WI38 (cell line): ENCODE measurements around the gene AADACL3.

Source experiments
- H3K4me3 ChIP-seq: 2 replicates; pipeline ENCODE4 v1.5.1; 2011; ENCODE audit warnings: low read depth, mild to moderate bottlenecking, control low read depth, low read length
- TF ChIP-seq, protein P1 (sequence below): IDR thresholded peaks from 2 replicates; pipeline ENCODE4 v1.5.1; 2012; ENCODE audit warnings: low read depth, mild to moderate bottlenecking, control low read depth, low read length

AADACL3 gene

DNA sequence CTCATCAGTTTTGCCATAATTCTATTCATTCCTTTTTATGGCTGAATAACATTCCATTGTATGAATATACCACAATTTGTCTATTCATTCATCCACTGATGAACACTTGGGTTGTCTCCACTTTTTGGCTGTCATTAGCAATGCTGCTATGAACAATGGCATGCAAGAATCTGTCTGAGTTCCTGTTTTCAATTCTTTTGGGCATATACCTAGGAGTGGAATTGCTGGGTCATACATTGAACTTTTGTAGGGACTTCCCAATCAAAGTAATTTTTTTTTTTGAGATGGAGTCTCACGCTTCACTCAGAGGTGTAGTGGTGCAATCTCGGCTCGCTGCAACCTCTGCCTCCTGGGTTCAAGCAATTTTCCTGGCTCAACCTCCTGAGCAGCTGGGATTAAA is 37.1 kb upstream of the AADACL3 start:
- TF ChIP-seq, protein P1, sequence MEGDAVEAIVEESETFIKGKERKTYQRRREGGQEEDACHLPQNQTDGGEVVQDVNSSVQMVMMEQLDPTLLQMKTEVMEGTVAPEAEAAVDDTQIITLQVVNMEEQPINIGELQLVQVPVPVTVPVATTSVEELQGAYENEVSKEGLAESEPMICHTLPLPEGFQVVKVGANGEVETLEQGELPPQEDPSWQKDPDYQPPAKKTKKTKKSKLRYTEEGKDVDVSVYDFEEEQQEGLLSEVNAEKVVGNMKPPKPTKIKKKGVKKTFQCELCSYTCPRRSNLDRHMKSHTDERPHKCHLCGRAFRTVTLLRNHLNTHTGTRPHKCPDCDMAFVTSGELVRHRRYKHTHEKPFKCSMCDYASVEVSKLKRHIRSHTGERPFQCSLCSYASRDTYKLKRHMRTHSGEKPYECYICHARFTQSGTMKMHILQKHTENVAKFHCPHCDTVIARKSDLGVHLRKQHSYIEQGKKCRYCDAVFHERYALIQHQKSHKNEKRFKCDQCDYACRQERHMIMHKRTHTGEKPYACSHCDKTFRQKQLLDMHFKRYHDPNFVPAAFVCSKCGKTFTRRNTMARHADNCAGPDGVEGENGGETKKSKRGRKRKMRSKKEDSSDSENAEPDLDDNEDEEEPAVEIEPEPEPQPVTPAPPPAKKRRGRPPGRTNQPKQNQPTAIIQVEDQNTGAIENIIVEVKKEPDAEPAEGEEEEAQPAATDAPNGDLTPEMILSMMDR = no peak

DNA sequence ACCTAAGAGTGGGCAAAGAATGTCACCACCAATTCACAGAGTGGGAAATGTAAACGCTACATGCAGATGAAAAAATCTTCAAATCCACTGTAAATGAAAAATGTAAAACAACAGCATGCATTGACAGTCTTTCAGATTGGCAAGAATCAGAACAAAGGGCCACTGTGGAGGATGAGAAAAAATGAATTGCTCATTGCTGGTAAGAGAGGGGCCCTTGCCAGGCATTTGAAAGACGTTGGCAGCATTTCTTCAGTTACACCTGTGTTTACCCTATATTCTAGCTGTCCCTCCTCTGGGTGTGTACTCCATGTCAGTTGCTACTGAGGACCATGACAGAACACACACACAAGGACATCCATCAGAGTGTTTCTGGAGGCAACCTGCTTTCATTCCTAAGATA is 25.8 kb upstream of the AADACL3 start:
- TF ChIP-seq, protein P1 = no peak
- H3K4me3 ChIP-seq = no peak overlapping the region

More for the DNA sequence above, 37.1 kb upstream of the AADACL3 start:
- H3K4me3 ChIP-seq = no peak overlapping the region

DNA sequence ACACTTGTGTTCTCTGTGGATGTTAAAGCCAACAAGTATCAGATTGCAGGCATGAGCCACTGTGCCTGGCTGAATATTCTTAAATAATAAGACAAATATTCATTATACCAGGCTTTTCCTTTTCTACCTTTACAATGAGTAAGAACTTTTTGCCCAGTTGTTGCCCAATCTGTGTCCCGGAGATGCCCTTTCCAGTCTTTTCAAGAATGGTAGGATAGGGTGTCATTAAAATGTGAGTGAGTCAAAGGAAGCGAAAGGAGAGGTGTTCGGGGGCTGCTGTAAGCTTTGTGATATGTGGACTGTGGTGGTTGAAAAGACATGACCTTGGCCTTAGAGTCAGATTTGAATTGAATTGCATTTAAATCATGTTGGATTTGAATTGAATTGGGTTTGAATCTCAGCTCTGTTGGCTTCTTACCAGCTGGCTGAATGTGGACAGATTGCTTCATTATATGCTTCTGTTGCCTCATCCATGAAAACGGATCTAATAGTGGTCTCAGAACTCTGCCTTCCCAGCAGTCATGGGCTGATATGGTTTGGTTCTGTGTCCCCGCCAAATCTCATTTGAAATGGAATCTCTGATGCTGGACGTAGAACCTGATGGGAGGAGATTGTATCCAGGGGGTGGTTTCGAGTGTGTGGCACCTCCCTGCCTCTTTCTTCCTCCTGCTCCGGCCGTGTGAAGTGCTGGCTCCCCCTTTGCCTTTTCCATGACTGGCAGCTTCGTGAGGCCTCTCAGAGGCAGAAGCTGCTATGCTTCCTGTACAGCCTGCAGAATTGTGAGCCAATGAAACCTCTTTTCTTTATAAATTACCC is 22.7 kb upstream of the AADACL3 start:
- H3K4me3 ChIP-seq = no peak overlapping the region
- TF ChIP-seq, protein P1 = no peak

DNA sequence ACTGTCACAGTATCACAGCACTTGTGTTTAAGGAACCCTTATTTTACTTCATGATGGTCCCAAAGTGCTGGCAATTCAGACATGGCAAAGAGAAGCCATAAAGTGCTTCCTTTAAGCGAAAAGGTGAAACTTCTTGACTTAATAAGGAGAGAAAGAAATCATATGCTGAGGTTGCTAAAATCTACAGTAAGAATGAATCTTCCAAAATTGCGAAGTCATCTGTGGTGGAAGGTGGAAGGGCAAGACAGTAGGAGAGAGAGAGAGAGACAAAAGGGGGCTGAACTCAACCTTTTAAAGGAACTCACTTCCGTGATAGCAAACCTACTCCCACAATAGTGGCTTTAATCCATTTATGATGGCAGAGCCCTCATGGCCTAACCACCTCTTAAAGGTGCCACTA is 19.3 kb upstream of the AADACL3 start:
- TF ChIP-seq, protein P1 = no peak
- H3K4me3 ChIP-seq = no peak overlapping the region

DNA sequence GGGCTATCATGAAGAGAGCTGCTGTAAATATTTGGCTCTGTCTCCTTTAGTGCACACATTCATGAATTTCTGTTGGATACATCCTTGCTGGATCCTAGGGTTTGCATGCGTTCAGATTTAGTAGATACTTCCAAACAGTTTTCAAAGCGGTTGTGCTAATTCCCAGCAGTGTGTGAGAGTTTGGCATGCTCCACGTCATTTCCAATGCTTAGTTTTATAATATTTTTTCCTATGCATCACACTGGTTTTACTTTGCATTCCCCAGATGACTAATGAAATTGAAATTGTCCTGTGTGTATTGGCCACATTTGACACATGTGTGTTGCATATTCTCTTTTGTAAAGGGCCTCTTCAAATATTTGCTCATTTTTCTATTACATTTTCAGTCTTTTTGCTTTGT is 18.5 kb upstream of the AADACL3 start:
- no peak overlapping the region for H3K4me3 ChIP-seq
- TF ChIP-seq, protein P1 = no peak

DNA sequence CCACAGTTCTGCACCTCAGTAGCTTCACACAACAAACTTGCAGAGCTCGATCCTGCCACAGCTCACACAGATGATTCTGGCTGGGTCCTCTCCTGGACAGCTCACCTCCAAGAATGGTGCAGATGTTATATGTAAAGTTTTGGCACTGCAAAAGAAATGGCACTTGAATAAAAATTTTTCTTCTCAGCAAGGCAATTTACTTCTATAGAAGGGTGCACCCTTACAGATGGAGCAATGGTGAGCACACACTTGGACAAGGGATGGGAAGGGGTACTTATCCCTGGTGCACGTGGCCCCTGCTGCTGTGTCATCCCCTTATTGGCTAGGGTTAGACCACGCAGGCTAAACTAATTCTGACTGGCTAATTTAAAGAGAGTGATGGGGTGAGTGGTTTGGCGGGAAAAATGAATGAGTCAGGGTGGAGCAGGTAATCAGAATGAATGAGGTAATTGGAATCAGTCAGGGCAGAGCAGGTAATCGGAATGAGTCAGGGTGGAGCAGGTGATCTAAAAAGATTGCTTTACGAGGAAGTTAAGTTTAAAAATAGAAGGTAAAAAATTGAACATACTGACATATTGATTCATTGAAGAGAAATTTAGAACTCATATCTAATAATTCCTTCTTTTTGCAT is 12.0 kb upstream of the AADACL3 start:
- TF ChIP-seq, protein P1 = no peak
- H3K4me3 ChIP-seq = no peak overlapping the region

DNA sequence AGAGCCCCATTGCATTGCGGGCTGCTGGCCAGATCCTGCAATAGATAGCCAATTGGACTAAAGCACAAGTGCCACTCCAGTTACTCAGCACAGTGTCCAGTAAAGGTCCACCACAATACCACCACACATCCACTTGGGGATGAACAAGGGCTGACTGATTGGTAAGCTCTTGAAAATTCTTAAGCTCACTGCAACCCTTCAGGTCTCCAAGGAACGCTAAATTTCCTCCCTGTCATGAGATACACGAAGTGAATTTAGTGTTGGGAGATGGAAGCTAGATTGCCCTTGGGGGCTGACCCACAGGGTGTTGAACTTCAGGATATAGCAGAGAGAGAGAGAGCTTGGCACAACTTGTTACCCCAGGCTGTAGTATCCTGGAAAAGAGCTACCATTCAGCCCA is 9.8 kb upstream of the AADACL3 start:
- no peak overlapping the region for H3K4me3 ChIP-seq
- TF ChIP-seq, protein P1 = no peak
